HCT116 (cell line): ENCODE data around the gene TAF4B. TPM values are rescaled to one million over a fixed set of nuclear protein-coding genes. Genes with fewer than 3 reads are reported as not detected.

Experiments
- ATAC-seq: fragments of 200-7000 bp; cut with Tn5 transposase; 2 replicates; pipeline ENCODE4 v1.9.1; 2020; ENCODE audit warnings: mild to moderate bottlenecking, moderate library complexity
- BruUV-seq: library from RNA; stranded (reverse); fragments of 400-500 nt; replicated peaks from 2 replicates; lab custom pipeline; 2021; lab: Mats Ljungman, UMichigan
- CTCF ChIA-PET: fragments of 300-600 bp; sonication (Branson Sonifier 250); formaldehyde crosslinking; loops from one replicate; lab custom pipeline; 2021; ENCODE audit warnings: antibody characterized with exemption; lab: Charles Lee
- POLR2A ChIA-PET: fragments of 300-600, 350-600 bp; sonication (Branson Sonifier 250); formaldehyde crosslinking; loops from one replicate; lab custom pipeline; 2021; ENCODE audit warnings: antibody characterized with exemption; lab: Charles Lee
- RAD21 ChIA-PET, 2 experiments: fragments of 300-600 bp; sonication (Branson Sonifier 250); formaldehyde crosslinking; loops; one replicate each; lab custom pipeline; 2023; ENCODE audit warnings: low total read pairs in 2 of 2; ENCODE audit not compliant: uncharacterized antibody in 2 of 2, unreplicated experiment in 2 of 2, low non-redundant PET in 1 of 2; lab: Charles Lee
- DNase-seq: peaks from one replicate; pipeline ENCODE4 v3.0.0-alpha.2; 2010; ENCODE audit warnings: low read depth, low spot score
- H2AFZ ChIP-seq: fragments of 200-600 bp; shearing (Covaris generic), sonication (generic); 2 replicates; pipeline ENCODE4 v1.6.1; 2017; ENCODE audit warnings: low read depth, mixed run types, mixed read lengths, antibody characterized with exemption, low read length; ENCODE audit not compliant: poor library complexity, severe bottlenecking
- H3K27ac ChIP-seq: 2 replicates; pipeline ENCODE4 v1.5.1; 2012; ENCODE audit warnings: low read depth, low read length
- H3K27me3 ChIP-seq: fragments of 200-600 bp; sonication (generic); 2 replicates; pipeline ENCODE4 v1.6.1; 2016; ENCODE audit warnings: mixed run types, low read length, mixed read lengths; ENCODE audit not compliant: insufficient read depth
- H3K36me3 ChIP-seq, 2 experiments: fragments of 200-500 bp in 1 of 2; fragments of 200-600 bp in 1 of 2; sonication (Bioruptor generic) in 1 of 2; sonication (generic) in 1 of 2; 2 replicates each; pipeline versions ENCODE4 v1.5.1 to v1.6.1; 2014 to 2016; ENCODE audit warnings: low read length in 2 of 2, inconsistent platforms in 1 of 2, mixed read lengths in 1 of 2, mixed run types in 1 of 2; ENCODE audit not compliant: insufficient read depth in 2 of 2, control insufficient read depth in 1 of 2
- H3K4me1 ChIP-seq, 2 experiments: fragments of 200-600 bp in 1 of 2; sonication (generic) in 1 of 2; 2 replicates each; pipeline versions ENCODE4 v1.5.1 to v1.6.1; 2012 to 2017; ENCODE audit warnings: low read length in 2 of 2, inconsistent platforms in 1 of 2, mild to moderate bottlenecking in 1 of 2, mixed read lengths in 1 of 2, mixed run types in 1 of 2, moderate library complexity in 1 of 2; ENCODE audit not compliant: insufficient read depth in 2 of 2, control insufficient read depth in 1 of 2
- H3K4me2 ChIP-seq: fragments of 200-600 bp; sonication (generic); 2 replicates; pipeline ENCODE4 v1.6.1; 2017; ENCODE audit warnings: mixed run types, low read length, mixed read lengths
- H3K4me3 ChIP-seq, 2 experiments: fragments of 200-600 bp in 1 of 2; sonication (generic) in 1 of 2; replicated peaks in 1 of 2; 2 replicates each; pipeline ENCODE4 v1.5.1; 2011 to 2016; ENCODE audit warnings: low read length in 2 of 2, control low read depth in 1 of 2, low read depth in 1 of 2, mild to moderate bottlenecking in 1 of 2, mixed read lengths in 1 of 2, mixed run types in 1 of 2
- H3K79me2 ChIP-seq: fragments of 200-600 bp; sonication (generic); 2 replicates; pipeline ENCODE4 v1.6.1; 2017; ENCODE audit warnings: mild to moderate bottlenecking, mixed run types, low read length, moderate library complexity, mixed read lengths; ENCODE audit not compliant: insufficient read depth
- H3K9ac ChIP-seq: fragments of 200-600 bp; sonication (generic); 2 replicates; pipeline ENCODE4 v1.6.1; 2016; ENCODE audit warnings: low read length, mixed read lengths
- H3K9me2 ChIP-seq: fragments of 200-600 bp; sonication (generic), shearing (Covaris generic); 2 replicates; pipeline ENCODE4 v1.6.1; 2017; ENCODE audit warnings: mixed run types, mild to moderate bottlenecking, moderate library complexity; ENCODE audit not compliant: insufficient read depth
- H3K9me3 ChIP-seq, 2 experiments: fragments of 200-500 bp in 1 of 2; fragments of 200-600 bp in 1 of 2; sonication (Bioruptor generic) in 1 of 2; sonication (generic) in 1 of 2; 2 replicates each; pipeline ENCODE4 v1.6.1; 2014 to 2017; ENCODE audit warnings: low read length in 2 of 2, mixed read lengths in 2 of 2, inconsistent platforms in 1 of 2, low read depth in 1 of 2, mild to moderate bottlenecking in 1 of 2, mixed run types in 1 of 2, moderate library complexity in 1 of 2; ENCODE audit not compliant: control insufficient read depth in 1 of 2, insufficient read depth in 1 of 2
- H4K20me1 ChIP-seq: fragments of 200-600 bp; sonication (generic), shearing (Covaris generic); 2 replicates; pipeline ENCODE4 v1.6.1; 2017; ENCODE audit warnings: mixed run types, mild to moderate bottlenecking, moderate library complexity; ENCODE audit not compliant: insufficient read depth
- EZH2 ChIP-seq: fragments of 200-600 bp; sonication (generic); IDR thresholded peaks from 2 replicates; pipeline ENCODE4 v1.6.1; 2017; ENCODE audit warnings: antibody characterized with exemption, mixed run types
- EZH2phosphoT487 ChIP-seq: fragments of 200-600 bp; IDR thresholded peaks from 2 replicates; pipeline ENCODE4 v1.6.1; 2018; ENCODE audit warnings: antibody characterized with exemption, borderline replicate concordance
- FOSL1 ChIP-seq: IDR thresholded peaks from 2 replicates; pipeline ENCODE4 v1.6.1; 2012; ENCODE audit warnings: low read depth
- MAX ChIP-seq: IDR thresholded peaks from 2 replicates; pipeline ENCODE4 v1.6.1; 2012
- POLR2AphosphoS5 ChIP-seq: IDR thresholded peaks from 2 replicates; pipeline ENCODE4 v1.6.1; 2011; ENCODE audit warnings: mild to moderate bottlenecking, low read depth, low read length, moderate library complexity
- REST ChIP-seq: IDR thresholded peaks from 2 replicates; pipeline ENCODE4 v1.6.1; 2012; ENCODE audit warnings: low read depth
- SIN3A ChIP-seq: IDR thresholded peaks from 2 replicates; pipeline ENCODE4 v1.6.1; 2012; ENCODE audit warnings: low read depth
- SP1 ChIP-seq: IDR thresholded peaks from 2 replicates; pipeline ENCODE4 v1.6.1; 2012; ENCODE audit warnings: low read depth
- SRF ChIP-seq: IDR thresholded peaks from 2 replicates; pipeline ENCODE4 v1.6.1; 2012; ENCODE audit warnings: low read depth
- TCF7L2 ChIP-seq: IDR thresholded peaks from 2 replicates; pipeline ENCODE4 v1.7.0; 2011; ENCODE audit warnings: borderline replicate concordance, inconsistent platforms; ENCODE audit not compliant: insufficient read depth, insufficient read length; ENCODE audit errors: extremely low read depth
- YY1 ChIP-seq: IDR thresholded peaks from 2 replicates; pipeline ENCODE4 v1.6.1; 2011; ENCODE audit warnings: low read length, low read depth, moderate library complexity, mild to moderate bottlenecking; ENCODE audit not compliant: insufficient replicate concordance; ENCODE audit errors: extremely low read depth
- ZFX ChIP-seq: fragments of 450-650 bp; IDR thresholded peaks from 2 replicates; pipeline ENCODE4 v1.6.1; 2017
- ZNF274 ChIP-seq: fragments of 200-500 bp; sonication (Bioruptor generic); IDR thresholded peaks from 2 replicates; pipeline ENCODE4 v1.6.1; 2014; ENCODE audit warnings: mild to moderate bottlenecking, low read depth, low read length, inconsistent platforms
- intact Hi-C: fragments of 100-400 bp; cut with micrococcal nuclease; formaldehyde crosslinking; loops from 2 replicates; pipeline ENCODE4 v1.10.0; 2022
- total RNA-seq: library from RNA; stranded (reverse); gene quantifications from one replicate; pipeline ENCODE4 v1.2.1, GENCODE V29; 2021; ENCODE audit not compliant: unreplicated experiment

The TAF4B gene
- total RNA-seq, 1 experiment from 2014 or later = 17.8 TPM

GRCh38 chr18:26403491-26403890 lies 177.2 kb downstream of the TAF4B start:
- H3K4me2 ChIP-seq = no peak overlapping the region
- no peaks in the 10 kb centered on the region for H3K9me3 ChIP-seq
- ChIA-PET RAD21 (no interaction called here), POLR2A (no interaction called here), CTCF (no interaction called here)
- no peak overlapping the region for H3K27ac ChIP-seq
- intact Hi-C loops = no loop called here
- no peak for DNase-seq
- H3K4me1 ChIP-seq = no peaks in the 10 kb centered on the region; a peak in 1 of 4 replicates
- no peaks in the 10 kb centered on the region for H3K27me3 ChIP-seq
- H2AFZ ChIP-seq = no peak overlapping the region
- no TSS peak for BruUV-seq
- no peak overlapping the region for H3K9ac ChIP-seq
- H3K36me3 ChIP-seq = no peaks in the 10 kb centered on the region
- no peaks in the 10 kb centered on the region for H4K20me1 ChIP-seq
- H3K79me2 ChIP-seq = no peaks in the 10 kb centered on the region
- H3K4me3 ChIP-seq = no peak overlapping the region
- no peak for ATAC-seq
- H3K9me2 ChIP-seq = no peaks in the 10 kb centered on the region
- TF ChIP-seq ZNF274 = no peak
- no peak for TF ChIP-seq EZH2phosphoT487
- TF ChIP-seq SP1 = no peak
- TF ChIP-seq FOSL1 = no peak
- no peak for TF ChIP-seq EZH2
- no peak for TF ChIP-seq REST
- TF ChIP-seq SIN3A = no peak
- TF ChIP-seq YY1 = no peak
- TF ChIP-seq SRF = no peak
- TF ChIP-seq ZFX = no peak
- no peak for TF ChIP-seq TCF7L2
- TF ChIP-seq POLR2AphosphoS5 = no peak
- TF ChIP-seq MAX = no peak
